Measurements from ENCODE around the gene UBE2E2.

Gene UBE2E2

GRCh38 chr3:23288286-23288685, 85.2 kb downstream of the UBE2E2 start:
- DNase-seq = no peak

- no peak for DNase-seq
These were observed 85.6 kb downstream of the UBE2E2 start for GRCh38 chr3:23288715-23289114.

DNA sequence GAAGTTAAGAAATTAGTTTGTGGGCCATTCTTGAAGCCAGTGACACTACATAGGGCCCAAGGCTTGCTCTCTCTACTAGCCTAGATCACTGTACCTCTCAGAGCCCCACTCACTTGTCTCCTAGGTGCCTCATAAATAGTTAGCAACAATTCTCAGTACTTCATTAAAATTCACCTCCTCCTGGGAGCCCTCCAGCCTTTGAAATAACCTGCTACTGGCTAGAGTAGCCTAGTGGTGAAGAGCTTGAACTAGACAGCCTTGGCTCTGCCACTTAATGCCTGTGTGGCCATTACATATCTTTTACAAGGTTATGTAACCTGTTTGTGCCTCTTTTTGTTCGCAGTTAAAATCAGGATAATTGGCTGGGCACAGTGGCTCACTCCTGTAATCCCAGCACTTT, 89.3 kb downstream of the UBE2E2 start:
- no peak for DNase-seq

DNA sequence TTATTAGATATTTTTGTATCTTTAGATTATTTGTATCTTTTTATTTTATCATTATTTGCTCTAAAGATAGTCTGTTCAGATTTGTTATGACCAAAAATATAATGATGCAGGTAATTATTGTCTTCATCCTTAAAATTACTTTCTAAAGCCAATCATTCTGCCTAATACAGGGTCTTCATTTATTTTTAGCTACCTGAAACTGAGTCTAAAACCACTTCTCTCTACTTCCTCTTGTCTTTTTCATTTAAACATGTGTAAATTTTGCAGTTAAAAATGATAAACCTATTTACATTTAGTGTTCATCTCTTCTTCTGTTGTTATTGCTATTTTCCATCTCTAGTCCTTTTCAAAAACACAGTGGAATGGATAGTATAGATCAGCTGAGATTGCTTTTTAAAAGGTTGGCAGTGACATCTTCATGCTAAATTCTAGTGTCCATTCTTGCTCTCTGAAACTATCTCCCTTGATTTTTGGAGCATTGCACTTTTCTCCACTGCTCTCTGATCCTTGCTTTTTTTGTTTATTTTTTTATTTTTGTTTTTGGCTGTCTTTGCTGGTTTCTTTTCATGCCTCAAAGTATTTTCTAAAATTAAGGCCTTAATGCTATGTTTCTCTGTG, 91.8 kb downstream of the UBE2E2 start:
- no peak for DNase-seq

GRCh38 chr3:23301819-23302218, 98.7 kb downstream of the UBE2E2 start:
- no peak for DNase-seq

- DNase-seq = no peak
These were observed 99.1 kb downstream of the UBE2E2 start for GRCh38 chr3:23302271-23302670.

- no peak for DNase-seq
These were observed 100.6 kb downstream of the UBE2E2 start for GRCh38 chr3:23303601-23304217.

DNA sequence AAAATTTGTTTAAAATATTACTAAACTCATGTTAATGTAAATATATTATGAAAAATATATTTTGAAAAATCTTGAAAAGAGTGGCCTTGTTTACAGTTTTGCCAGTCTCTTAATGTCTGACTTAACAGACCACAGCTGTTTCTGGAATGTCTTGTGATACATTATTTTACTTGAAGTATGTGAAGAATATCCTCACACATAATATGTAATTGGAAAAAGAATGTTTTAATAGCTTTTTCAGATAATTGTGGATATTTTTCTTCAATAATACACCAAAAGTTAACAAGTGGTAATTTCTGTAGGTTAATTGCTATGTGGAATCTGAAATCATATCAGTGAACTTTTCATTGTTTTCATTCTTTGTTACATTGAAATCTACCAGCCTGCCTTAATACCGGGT, 101.3 kb downstream of the UBE2E2 start:
- no peak for DNase-seq

DNA sequence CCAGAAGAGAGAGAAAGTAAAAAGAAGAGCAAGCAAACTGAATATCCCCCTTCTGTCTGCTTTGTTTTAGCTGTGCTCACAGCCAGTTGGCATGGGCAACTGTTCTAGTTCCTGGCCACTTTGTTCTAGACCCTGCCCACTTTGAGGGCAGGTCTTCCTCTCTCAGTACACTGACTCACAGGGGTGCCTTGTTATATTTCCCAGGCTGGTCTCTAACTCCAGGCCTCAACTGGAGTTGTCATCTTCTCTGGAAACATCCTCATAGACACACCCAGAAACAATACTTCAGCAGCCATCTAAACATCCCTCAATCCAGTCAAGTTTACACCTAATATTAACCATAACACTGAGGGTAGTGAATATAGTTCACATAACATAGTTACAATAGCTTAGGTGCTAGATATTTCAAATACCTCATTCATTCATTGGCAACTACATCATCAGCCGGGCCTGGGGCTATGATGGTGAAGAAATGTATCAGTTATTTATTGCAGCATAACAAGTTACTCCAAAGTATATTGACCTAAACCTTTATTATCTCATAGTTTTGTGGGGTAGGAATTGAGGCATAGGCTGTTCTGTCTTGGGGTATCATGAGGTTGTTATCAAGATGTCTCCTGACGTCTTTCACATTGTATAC, 106.0 kb downstream of the UBE2E2 start:
- no peak for DNase-seq

GRCh38 chr3:23312866-23313265, 109.7 kb downstream of the UBE2E2 start:
- no peak for DNase-seq

DNA sequence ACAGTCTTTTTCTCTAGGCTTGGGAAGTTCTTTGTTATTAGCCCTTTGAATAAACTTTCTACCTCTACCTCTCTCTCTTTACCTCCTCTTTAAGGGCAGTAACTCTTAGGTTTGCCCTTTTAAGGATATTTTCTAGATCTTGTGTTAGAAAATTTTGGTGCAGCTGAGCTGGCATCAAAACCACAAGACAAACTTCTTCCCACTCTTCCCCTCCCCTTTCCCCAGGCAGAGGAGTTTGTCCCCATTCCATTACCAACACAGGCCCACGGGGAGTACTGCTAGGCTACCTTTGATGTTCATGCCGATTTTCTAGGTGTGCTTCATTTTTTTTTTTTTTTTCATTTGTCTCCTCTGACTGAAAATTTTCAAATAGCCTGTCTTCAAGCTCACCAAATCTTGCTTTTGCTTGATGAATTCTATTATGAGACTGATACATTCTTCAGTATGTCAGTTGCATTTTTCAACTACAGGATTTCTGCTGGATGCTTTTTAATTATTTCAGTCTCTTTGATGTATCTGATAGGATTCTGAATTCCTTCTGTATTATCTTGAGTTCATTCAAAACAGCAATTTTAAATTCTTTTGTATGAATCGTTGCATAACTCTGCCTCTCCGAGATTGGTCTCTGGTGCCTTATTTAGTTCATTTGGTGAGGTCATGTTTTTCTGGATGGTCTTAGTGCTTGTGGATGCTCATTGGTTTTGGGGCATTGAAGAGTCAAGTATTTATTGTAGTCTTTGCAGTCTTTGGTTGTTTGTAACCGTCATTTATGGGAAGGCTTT, 112.0 kb downstream of the UBE2E2 start:
- DNase-seq = no peak

- DNase-seq = no peak
These were observed 113.8 kb downstream of the UBE2E2 start for GRCh38 chr3:23316924-23317323.

DNA sequence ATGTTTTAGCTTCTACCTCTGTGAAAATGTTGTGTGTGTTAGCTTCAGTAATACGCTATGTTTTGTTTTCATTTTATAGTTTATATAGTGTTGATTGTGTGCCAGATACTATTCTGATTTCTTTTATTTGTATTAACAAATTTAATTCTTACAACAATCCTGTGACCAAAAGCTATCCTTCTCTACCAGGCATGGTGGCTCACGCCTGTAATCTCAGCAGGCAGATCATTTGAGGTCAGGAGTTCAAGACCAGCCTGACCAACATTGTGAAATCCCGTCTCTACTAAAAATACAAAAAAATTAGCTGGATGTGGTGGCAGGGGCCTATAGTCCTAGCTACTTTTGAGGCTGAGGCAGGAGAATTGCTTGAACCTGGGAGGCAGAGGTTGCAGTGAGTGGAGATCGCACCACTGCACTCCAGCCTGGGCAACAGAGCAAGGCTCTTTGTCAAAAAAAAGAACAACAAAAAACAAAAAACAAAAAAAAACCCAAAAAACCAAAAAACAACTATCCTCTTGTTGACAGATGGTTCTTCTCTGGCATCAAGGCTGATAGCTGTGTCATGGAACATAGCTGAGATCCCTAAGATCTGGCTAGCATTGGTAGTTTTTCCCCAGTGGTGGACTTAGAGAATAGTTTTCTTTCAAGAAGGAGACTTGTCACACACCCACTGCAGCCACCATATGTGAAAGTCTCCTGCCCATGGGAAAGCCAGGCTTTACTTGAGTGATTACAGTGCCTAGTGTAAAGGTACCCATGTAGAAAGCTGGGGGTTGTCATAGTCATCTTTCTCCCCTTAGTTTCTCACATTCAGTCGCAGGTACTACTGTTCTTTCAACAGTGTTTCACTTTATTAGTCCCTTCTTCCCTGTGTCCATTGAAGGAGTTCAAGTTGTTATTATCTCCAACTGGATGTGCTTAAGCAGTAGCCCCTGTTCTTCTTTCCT, 116.5 kb downstream of the UBE2E2 start:
- no peak for DNase-seq

DNA sequence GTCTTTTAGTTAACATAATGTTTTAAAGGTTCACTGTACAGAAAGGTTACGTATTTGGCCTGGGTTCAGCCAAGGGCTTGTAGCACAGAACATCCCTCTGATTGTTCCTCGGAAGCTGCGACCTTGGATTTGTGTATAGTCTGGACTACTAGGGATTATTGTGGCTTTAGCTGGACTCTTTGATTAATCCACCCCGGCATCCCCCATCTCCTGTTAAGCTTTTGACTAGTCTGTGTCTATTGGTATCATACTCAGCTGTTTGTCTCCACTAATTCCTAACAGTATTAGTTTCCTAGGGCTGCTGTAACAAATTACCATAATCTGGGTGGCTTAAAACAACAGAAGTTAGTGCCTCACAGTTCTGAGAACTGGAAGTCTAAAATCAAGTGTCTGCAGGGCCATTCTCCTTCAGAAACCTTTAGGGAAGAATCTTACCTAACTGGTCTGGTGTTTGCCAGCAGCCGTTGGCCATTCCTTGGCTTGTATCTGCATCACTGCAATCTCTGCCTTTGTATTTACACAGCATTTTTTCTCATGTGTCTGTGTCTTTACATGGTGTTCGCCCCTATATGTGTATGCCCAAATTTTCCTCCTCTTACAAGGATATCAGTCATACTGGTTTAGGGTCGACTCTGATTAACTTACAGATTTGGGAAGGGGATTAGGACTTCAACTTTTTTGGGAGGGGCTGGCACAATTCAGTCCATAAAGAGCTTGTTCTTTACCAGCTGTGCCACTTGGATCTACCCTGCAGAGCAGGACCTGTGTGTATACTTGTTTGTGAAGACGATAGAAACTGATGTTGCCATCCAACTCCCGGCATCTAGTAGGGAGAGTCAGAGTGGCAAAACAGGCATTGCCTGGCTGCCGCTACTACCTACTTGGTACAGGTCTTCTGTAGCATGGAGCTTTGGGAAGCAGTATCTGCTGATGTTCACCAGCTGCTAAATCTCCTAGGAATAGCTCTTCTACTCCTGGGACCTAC, 117.8 kb downstream of the UBE2E2 start:
- DNase-seq = no peak

DNA sequence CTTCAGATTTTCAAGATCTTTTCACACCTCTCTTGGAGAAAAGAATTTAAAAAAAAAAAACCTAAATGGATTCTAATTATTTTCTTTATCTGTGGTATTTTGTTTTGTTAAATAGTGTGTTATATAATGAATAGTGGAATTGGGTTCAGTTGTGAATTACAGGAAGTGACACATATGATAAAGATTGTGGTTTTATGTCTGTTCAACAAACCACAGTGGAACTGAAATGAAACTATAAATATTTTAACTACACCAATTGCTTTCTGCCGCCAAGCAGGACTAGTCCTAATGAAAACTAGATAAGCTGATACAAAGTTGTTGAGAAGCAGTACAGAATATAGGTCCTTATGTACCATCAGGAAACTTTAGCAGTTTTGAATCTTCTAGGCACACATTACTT, 121.6 kb downstream of the UBE2E2 start:
- no peak for DNase-seq

GRCh38 chr3:23325466-23326065, 122.4 kb downstream of the UBE2E2 start:
- DNase-seq = no peak

GRCh38 chr3:23329471-23330105, 126.5 kb downstream of the UBE2E2 start:
- no peak for DNase-seq

DNA sequence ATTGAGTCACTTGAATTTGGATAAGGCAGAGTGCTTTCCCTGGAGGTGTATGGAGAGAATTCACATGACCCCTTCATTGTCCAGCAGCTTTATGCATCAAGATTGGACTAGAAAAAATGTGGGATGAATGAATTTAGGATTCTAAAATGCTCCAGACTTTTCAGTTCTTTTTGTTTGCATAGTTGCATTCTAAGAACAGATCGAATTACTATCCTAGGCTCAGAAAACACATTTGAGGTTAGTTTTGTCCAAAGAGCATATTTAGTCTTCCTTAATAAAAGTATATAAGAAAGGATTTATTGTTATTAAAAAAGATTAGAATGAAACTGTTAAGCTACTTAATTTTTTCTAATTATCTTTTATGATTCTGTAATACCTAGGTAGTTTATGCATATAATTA, 127.4 kb downstream of the UBE2E2 start:
- DNase-seq = no peak

DNA sequence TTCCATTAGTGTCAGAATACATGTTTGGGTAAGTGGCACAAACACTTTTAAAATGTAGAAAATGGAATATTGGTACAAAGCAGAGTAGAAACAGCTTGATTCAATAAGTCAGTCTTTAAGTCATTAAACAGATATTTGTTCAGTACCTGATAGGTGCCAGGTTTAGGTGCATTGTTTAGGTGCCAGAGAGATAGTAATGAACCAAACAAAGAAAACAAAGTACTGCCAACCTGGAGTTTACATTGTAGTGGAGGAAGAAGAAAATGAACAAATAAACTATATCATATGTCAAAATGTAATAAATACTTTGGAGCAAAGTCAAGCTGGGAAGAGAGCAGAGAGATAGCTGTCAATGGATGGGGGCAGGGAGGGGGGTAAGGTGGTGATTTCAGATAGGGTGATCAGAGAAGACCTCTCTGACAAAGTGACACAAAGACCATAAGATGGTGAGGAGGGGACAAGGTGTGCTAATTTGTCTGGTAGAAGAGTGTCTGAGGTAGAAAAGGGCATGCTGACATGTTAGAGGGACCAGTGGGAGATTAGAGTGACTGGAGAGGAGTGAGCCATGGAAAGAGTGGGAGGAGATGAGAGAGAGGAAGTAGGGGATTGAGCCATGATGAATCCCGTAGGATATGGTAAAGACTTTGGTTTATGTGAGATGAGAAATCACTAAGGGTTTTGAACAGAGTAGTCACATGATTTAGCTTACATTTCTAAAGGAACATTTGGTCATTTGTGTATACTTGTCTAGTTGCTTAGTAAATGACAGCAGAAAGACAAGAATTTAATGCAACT, 128.2 kb downstream of the UBE2E2 start:
- no peak for DNase-seq

- no peak for DNase-seq
These were observed 130.5 kb downstream of the UBE2E2 start for GRCh38 chr3:23333633-23334032.

Measured in DMS53 (cell line).